ENCODE measurements around the gene POLE. TPM values are rescaled to one million over a fixed set of nuclear protein-coding genes. Genes with fewer than 3 reads are reported as not detected.

Gene POLE
- total and polyA plus RNA-seq, 4 donors = 7.6 to 39.2 (median 19.7) TPM

- TF ChIP-seq ZBTB33 (IDR thresholded peaks at IDR 0.05) (no peak), FOXA1 (IDR thresholded peaks at IDR 0.05) (no peak), FOXA2 (IDR thresholded peaks at IDR 0.05) (no peak), YY1 (IDR thresholded peaks at IDR 0.05) (no peak), EGR1 (IDR thresholded peaks at IDR 0.05; ENCODE audit: low read depth in 2 of 2) (no peak)
- TF ChIP-seq, protein P1, sequence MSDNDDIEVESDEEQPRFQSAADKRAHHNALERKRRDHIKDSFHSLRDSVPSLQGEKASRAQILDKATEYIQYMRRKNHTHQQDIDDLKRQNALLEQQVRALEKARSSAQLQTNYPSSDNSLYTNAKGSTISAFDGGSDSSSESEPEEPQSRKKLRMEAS (IDR thresholded peaks at IDR 0.05) = no peak
Measured at GRCh38 chr12:132574271-132574996, 112.7 kb downstream of the POLE start (continued).

Small RNAs within 50 kb of the gene (small RNA-seq; reads per million reads assigned to genes)
- gene MIR6763 (not detected), gene RNA5SP379 (not detected)

Other genes with a start within 250 kb of the POLE start
- gene FBRSL1, start 197.2 kb downstream of the POLE start, total RNA-seq = 1 to 10 TPM; 4.4 to 6.8 TPM
- gene FBRSL1, start 197.2 kb downstream of the POLE start, polyA plus RNA-seq = 10 to 100 TPM in 1 of 2 donors, 1 to 10 TPM in 1; 2.5 to 35.5 TPM
- gene LRCOL1, start 76.8 kb downstream of the POLE start, total RNA-seq = 1 to 10 TPM in 1 of 2 donors, not detected in 1; 2.6 TPM
- 10 to 100 TPM in 1 of 2 donors, 1 to 10 TPM in 1; 5.9 to 40.7 TPM for gene LRCOL1, start 76.8 kb downstream of the POLE start, polyA plus RNA-seq
- gene P2RX2, start 68.6 kb downstream of the POLE start, total RNA-seq = not detected
- not detected for gene P2RX2, start 68.6 kb downstream of the POLE start, polyA plus RNA-seq
- gene PXMP2, start 245 bp upstream of the POLE start, total RNA-seq = 100 to 1,000 TPM in 1 of 2 donors, 10 to 100 TPM in 1; 43.8 to 117 TPM
- 100 to 1,000 TPM; 153 to 259 TPM for gene PXMP2, start 245 bp upstream of the POLE start, polyA plus RNA-seq
- 10 to 100 TPM; 19.0 to 34.0 TPM for gene PGAM5, start 23.5 kb upstream of the POLE start, total RNA-seq
- gene PGAM5, start 23.5 kb upstream of the POLE start, polyA plus RNA-seq = 10 to 100 TPM in 1 of 2 donors, 1 to 10 TPM in 1; 6.3 to 25.4 TPM
- 10 to 100 TPM; 19.8 to 24.1 TPM for gene ANKLE2, start 74.5 kb upstream of the POLE start, total RNA-seq
- gene ANKLE2, start 74.5 kb upstream of the POLE start, polyA plus RNA-seq = 10 to 100 TPM in 1 of 2 donors, 1 to 10 TPM in 1; 8.4 to 11.1 TPM
- gene GOLGA3, start 141.5 kb upstream of the POLE start, total RNA-seq = 10 to 100 TPM; 21.5 to 43.0 TPM
- gene GOLGA3, start 141.5 kb upstream of the POLE start, polyA plus RNA-seq = 10 to 100 TPM in 1 of 2 donors, 1 to 10 TPM in 1; 5.0 to 10.0 TPM
- 10 to 100 TPM; 21.7 to 23.4 TPM for gene CHFR, start 200.3 kb upstream of the POLE start, total RNA-seq
- 1 to 10 TPM; 7.0 to 7.5 TPM for gene CHFR, start 200.3 kb upstream of the POLE start, polyA plus RNA-seq